K562 (cell line): ENCODE measurements around the gene BLOC1S3. TPM values are rescaled to one million over a fixed set of nuclear protein-coding genes. Genes with fewer than 3 reads are reported as not detected.
A peak's percentile ranks its signal among the peaks of the same experiment; 100 is the strongest.

Source experiments
- ATAC-seq: fragments of 200-7000 bp; cut with Tn5 transposase; 3 replicates; pipeline ENCODE4 v1.9.1; 2020; ENCODE audit warnings: moderate library complexity
- BruUV-seq: library from RNA; stranded (reverse); fragments of 400-500 nt; replicated peaks from 2 replicates; lab custom pipeline; 2021; lab: Mats Ljungman, UMichigan
- CTCF ChIA-PET: fragments of 300-600 bp; formaldehyde crosslinking; extraction: SDS; loops from one replicate; lab custom pipeline; 2021; ENCODE audit warnings: low intra/inter-chr PET ratio; lab: Yijun Ruan, JAX
- POLR2A ChIA-PET: fragments of 300-600, 350-650 bp; sonication (Branson Sonifier 250); formaldehyde crosslinking; extraction: SDS; loops from one replicate; lab custom pipeline; 2021; ENCODE audit warnings: antibody characterized with exemption, inconsistent platforms; lab: Yijun Ruan, JAX
- DNase-seq, 4 experiments: peaks; one replicate each; pipeline versions ENCODE4 v3.0.0 to v3.0.0-alpha.2; 2011 to 2018; ENCODE audit warnings: low spot score in 3 of 4, mixed read lengths in 3 of 4; ENCODE audit errors: extremely low read depth in 1 of 4
- FAIRE-seq: peaks from 2 replicates; lab custom pipeline; 2011; peaks lifted over from hg19 to GRCh38; lab: Jason Lieb, UNC
- H2AFZ ChIP-seq: 2 replicates; pipeline ENCODE4 v1.6.0; 2011; ENCODE audit warnings: low read depth, low read length, control low read depth, inconsistent platforms
- H3K27ac ChIP-seq: fragments of 200-600 bp; 3 replicates; pipeline ENCODE4 v1.8.0; 2011; ENCODE audit warnings: low read depth, mild to moderate bottlenecking, control low read depth, inconsistent platforms, low read length, moderate library complexity, mixed read lengths; ENCODE audit errors: extremely low read depth
- H3K27me3 ChIP-seq, 2 experiments: fragments of 300-600 bp in 1 of 2; 2 replicates in 1 of 2; 3 replicates in 1 of 2; pipeline versions ENCODE4 v1.6.0 to v1.8.0; 2011; ENCODE audit warnings: inconsistent platforms in 2 of 2, low read length in 2 of 2, mild to moderate bottlenecking in 1 of 2, mixed read lengths in 1 of 2, moderate library complexity in 1 of 2; ENCODE audit not compliant: control insufficient read depth in 2 of 2, insufficient read depth in 2 of 2
- H3K36me3 ChIP-seq: fragments of 300-600 bp; 3 replicates; pipeline ENCODE4 v1.8.0; 2011; ENCODE audit warnings: mild to moderate bottlenecking, low read length, inconsistent platforms; ENCODE audit not compliant: control insufficient read depth, insufficient read depth
- H3K4me1 ChIP-seq, 2 experiments: fragments of 200-600 bp in 1 of 2; replicated peaks in 1 of 2; 2 replicates in 1 of 2; 3 replicates in 1 of 2; pipeline versions ENCODE4 v1.5.1 to v1.8.0; 2011; ENCODE audit warnings: inconsistent platforms in 2 of 2, low read length in 2 of 2, mild to moderate bottlenecking in 1 of 2, mixed read lengths in 1 of 2, moderate library complexity in 1 of 2; ENCODE audit not compliant: control insufficient read depth in 2 of 2, insufficient read depth in 2 of 2
- H3K4me2 ChIP-seq: 2 replicates; pipeline ENCODE4 v1.6.1; 2011; ENCODE audit warnings: low read length, control low read depth, inconsistent platforms, mixed read lengths; ENCODE audit not compliant: insufficient read depth
- H3K4me3 ChIP-seq: fragments of 200-600 bp; sonication (generic), shearing (Covaris generic); 2 replicates; pipeline ENCODE4 v1.5.1; 2016; ENCODE audit warnings: control low read depth, inconsistent platforms
- H3K79me2 ChIP-seq: fragments of 200-600 bp; 3 replicates; pipeline ENCODE4 v1.8.0; 2011; ENCODE audit warnings: low read length, inconsistent platforms; ENCODE audit not compliant: control insufficient read depth, insufficient read depth
- H3K9ac ChIP-seq, 2 experiments: 2 replicates each; pipeline versions ENCODE4 v1.6.0 to v1.6.1; 2011; ENCODE audit warnings: low read depth in 2 of 2, low read length in 2 of 2, control low read depth in 1 of 2, inconsistent platforms in 1 of 2, mild to moderate bottlenecking in 1 of 2, mixed read lengths in 1 of 2; ENCODE audit not compliant: insufficient read depth in 1 of 2
- H3K9me1 ChIP-seq: one replicate; pipeline ENCODE4 v1.6.0; 2011; ENCODE audit warnings: inconsistent platforms, mild to moderate bottlenecking, low read length, moderate library complexity; ENCODE audit not compliant: control insufficient read depth, insufficient read depth
- H3K9me3 ChIP-seq: replicated peaks from 2 replicates; pipeline ENCODE4 v1.5.1; 2011; ENCODE audit warnings: low read depth, low read length, inconsistent platforms; ENCODE audit not compliant: control insufficient read depth, insufficient read depth
- H4K20me1 ChIP-seq: replicated peaks from 2 replicates; pipeline ENCODE4 v1.6.1; 2011; ENCODE audit warnings: low read length, inconsistent platforms, mixed read lengths; ENCODE audit not compliant: control insufficient read depth, insufficient read depth
- ARID1B ChIP-seq: fragments of 450-650 bp; IDR thresholded peaks from 2 replicates; pipeline ENCODE4 v1.6.1; 2016; ENCODE audit warnings: antibody characterized with exemption, mild to moderate bottlenecking, inconsistent platforms
- CEBPB ChIP-seq: fragments of 450-650 bp; IDR thresholded peaks from 2 replicates; pipeline ENCODE4 v1.6.1; 2016; ENCODE audit warnings: missing genetic modification characterization, missing compliant biosample characterization
- CEBPG ChIP-seq, 3 experiments: fragments of 200-800 bp in 1 of 3; sonication (Bioruptor generic) in 1 of 3; sonication (generic) in 1 of 3; formaldehyde crosslinking in 1 of 3; IDR thresholded peaks in 2 of 3; conservative IDR thresholded peaks in 1 of 3; 2 replicates each; pipeline versions ENCODE4 v1.6.1 to v1.8.0; 2016 to 2022; ENCODE audit warnings: missing compliant biosample characterization in 2 of 3, missing genetic modification characterization in 2 of 3, mild to moderate bottlenecking in 1 of 3, missing genetic modification reagents in 1 of 3
- CHCHD3 ChIP-seq: fragments of 250-450 bp; sonication (Bioruptor Pico); IDR thresholded peaks from 2 replicates; pipeline ENCODE4 v2.1.2; 2022; ENCODE audit warnings: mild to moderate bottlenecking
- FOSL1 ChIP-seq: fragments of 200-800 bp; sonication (Bioruptor generic); conservative IDR thresholded peaks from 2 replicates; pipeline ENCODE4 v1.6.1; 2016; ENCODE audit warnings: missing genetic modification characterization, missing compliant biosample characterization
- JUND ChIP-seq, 2 experiments: IDR thresholded peaks; 2 replicates in 1 of 2; 3 replicates in 1 of 2; pipeline ENCODE4 v1.6.1; 2011; ENCODE audit warnings: borderline replicate concordance in 2 of 2, low read depth in 2 of 2, low read length in 2 of 2, improper control_type of control experiment in 1 of 2, missing biosample characterization in 1 of 2, missing genetic modification characterization in 1 of 2, missing genetic modification reagents in 1 of 2
- KDM1A ChIP-seq, 2 experiments: fragments of 450-650 bp; IDR thresholded peaks; 2 replicates each; pipeline ENCODE4 v1.6.1; 2016; ENCODE audit warnings: mild to moderate bottlenecking in 2 of 2
- RAD51 ChIP-seq: fragments of 450-650 bp; IDR thresholded peaks from 2 replicates; pipeline ENCODE4 v1.7.1; 2016; ENCODE audit warnings: low read depth, mild to moderate bottlenecking, borderline replicate concordance
- WGBS: fragments of 100-300 bp; shearing (Covaris generic); methylation state at CpG from one replicate; pipeline ENCODE4 v1.1.6; 2016; ENCODE audit warnings: low coverage, mixed read lengths; ENCODE audit not compliant: insufficient coverage; ENCODE audit errors: missing lambda C conversion rate; 5-methylcytosine and 5-hydroxymethylcytosine counted together
- in situ Hi-C: fragments of 300-500 bp; cut with MboI; formaldehyde crosslinking; loops from 4 replicates; pipeline ENCODE4 v1.15.0; 2018; ENCODE audit warnings: inconsistent platforms, mixed read lengths
- intact Hi-C: fragments of 100-400 bp; cut with micrococcal nuclease; formaldehyde crosslinking; loops from 2 replicates; pipeline ENCODE4 v1.14.2; 2022
- polyA plus RNA-seq, 8 experiments: library from polyadenylated mRNA; depleted of rRNA in 4 of 8; stranded (reverse) in 5 of 8; unstranded in 3 of 8; fragments of >200 nt; fragmentation: Nextera tagmentation in 2 of 8; fragmentation: Illumina TruSeq in 1 of 8; extraction: Ambion mirVana in 2 of 8; extraction: Trizol in 1 of 8; gene quantifications; 2 replicates each; pipeline versions ENCODE4 v1.2.1 to v1.2.3, GENCODE V29; 2011 to 2014; ENCODE audit warnings: inconsistent platforms in 1 of 8, missing spikeins in 1 of 8
- total RNA-seq, 7 experiments: library from RNA; depleted of rRNA in 6 of 7; stranded (reverse); fragments of >200 nt in 6 of 7; fragmentation: Illumina TruSeq in 2 of 7; extraction: Trizol in 2 of 7; gene quantifications; 2 replicates each; pipeline versions ENCODE4 v1.2.1 to v1.2.3, GENCODE V29; 2011 to 2021; ENCODE audit warnings: low replicate concordance in 1 of 7
- TF ChIP-seq, protein P1 (sequence below), 2 experiments: fragments of 450-650 bp in 1 of 2; sonication (generic) in 1 of 2; formaldehyde crosslinking in 1 of 2; IDR thresholded peaks in 1 of 2; conservative IDR thresholded peaks in 1 of 2; 2 replicates each; pipeline versions ENCODE4 v1.6.1 to v1.8.1; 2016 to 2023; ENCODE audit warnings: mild to moderate bottlenecking in 2 of 2, moderate library complexity in 2 of 2, inconsistent platforms in 1 of 2, missing genetic modification reagents in 1 of 2

The BLOC1S3 gene
- total and polyA plus RNA-seq, 9 of the 15 experiments (the other 6 are each of a cell fraction or from before 2014, with no cell fraction given): 3.9 to 20.2 (median 10.4) TPM

- H3K36me3 ChIP-seq: no peaks in the 10 kb centered on the region
- DNase-seq: peak in 1 of 4 experiments; percentile 37
- 4% methylated on average over 12 of the region's 12 CpGs for WGBS
- H3K9me1 ChIP-seq: no peaks in the 10 kb centered on the region
- no peaks in the 10 kb centered on the region for H4K20me1 ChIP-seq
- intact Hi-C loops: no loop called here
- no peak overlapping the region for H3K4me2 ChIP-seq
- no peak overlapping the region for H3K27ac ChIP-seq
- TF ChIP-seq RAD51 (no peak), JUND (IDR thresholded peaks at IDR 0.05; ENCODE audit: borderline replicate concordance, low read depth, low read length) (peak; percentile 36; the same call in 1 of the 2 replicates), JUND (tag; IDR thresholded peaks at IDR 0.05; ENCODE audit: borderline replicate concordance, low read depth, low read length) (no peak; the same call in 2 of the 3 replicates), KDM1A (IDR thresholded peaks at IDR 0.05) (peak; percentile 44 to 56; a peak in 3 of 4 replicates), CHCHD3 (CRISPR knock-in tag) (no peak), ARID1B (peak; percentile 45), CEBPB (tag) (0 out of 2 replicates have a peak, but pooled peaks have one; percentile 17), CEBPG (CRISPR knock-in tag; IDR thresholded peaks at IDR 0.05) (no peak), CEBPG (tag; conservative IDR thresholded peaks at IDR 0.05 in 1 of 2, IDR thresholded peaks at IDR 0.05 in 1 of 2) (peak in 1 of 2 experiments; percentile 57; a peak in 1 of 4 replicates), FOSL1 (tag) (peak; percentile 68)
- TF ChIP-seq, protein P1, sequence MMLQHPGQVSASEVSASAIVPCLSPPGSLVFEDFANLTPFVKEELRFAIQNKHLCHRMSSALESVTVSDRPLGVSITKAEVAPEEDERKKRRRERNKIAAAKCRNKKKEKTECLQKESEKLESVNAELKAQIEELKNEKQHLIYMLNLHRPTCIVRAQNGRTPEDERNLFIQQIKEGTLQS (IDR thresholded peaks at IDR 0.05): peak; percentile 25; the same call in 1 of the 2 replicates
- TF ChIP-seq, protein P1 (CRISPR knock-in tag; conservative IDR thresholded peaks at IDR 0.05): no peak
- TF ChIP-seq, all 486 proteins: peak for 7
- Histone ChIP-seq H3K4me1 (no peaks in the 10 kb centered on the region; a peak in 1 of 5 replicates), H3K9me3 (no peaks in the 10 kb centered on the region), H2AFZ (no peak overlapping the region), H3K9ac (no peak overlapping the region), H3K79me2 (no peaks in the 10 kb centered on the region), H3K27me3 (no peaks in the 10 kb centered on the region), H3K4me3 (no peak overlapping the region)
- POLR2A ChIA-PET: no interaction called here
- in situ Hi-C loops: no loop called here
- ATAC-seq (peak; percentile 57), FAIRE-seq (no peak)
- CTCF ChIA-PET: no interaction called here
- BruUV-seq: no TSS peak
Measured at GRCh38 chr19:45205810-45206209, 27.2 kb downstream of the BLOC1S3 start.
